H1 (cell line): ENCODE results near the gene GXYLT2. TPM values are rescaled to one million over a fixed set of nuclear protein-coding genes. Genes with fewer than 3 reads are reported as not detected.

Source experiments
- CTCF ChIA-PET: fragments of 300-600 bp; sonication (Branson Sonifier 250); formaldehyde crosslinking; loops from one replicate; lab custom pipeline; 2021; ENCODE audit not compliant: partially characterized antibody; lab: Charles Lee
- POLR2A ChIA-PET: fragments of 300-600 bp; sonication (Branson Sonifier 250); formaldehyde crosslinking; loops from one replicate; lab custom pipeline; 2021; ENCODE audit warnings: inconsistent platforms; ENCODE audit not compliant: partially characterized antibody; lab: Charles Lee
- DNase-seq, 2 experiments: peaks; one replicate each; pipeline versions ENCODE4 v3.0.0 to v3.0.0-alpha.2; 2010 to 2022; ENCODE audit warnings: low spot score in 2 of 2, low read depth in 1 of 2, mixed read lengths in 1 of 2
- FAIRE-seq: peaks from 2 replicates; lab custom pipeline; 2011; peaks lifted over from hg19 to GRCh38; lab: Jason Lieb, UNC
- H2AFZ ChIP-seq: 2 replicates; pipeline ENCODE4 v1.8.1; 2012; ENCODE audit warnings: low read length, inconsistent platforms
- H2AK5ac ChIP-seq: 2 replicates; pipeline ENCODE4 v1.6.1; 2013; ENCODE audit warnings: low read depth, low read length
- H2BK120ac ChIP-seq: replicated peaks from 2 replicates; pipeline ENCODE3; 2013; ENCODE audit warnings: low read depth, low read length, inconsistent platforms
- H2BK12ac ChIP-seq: 2 replicates; pipeline ENCODE4 v1.6.1; 2013; ENCODE audit warnings: low read depth, low read length
- H2BK15ac ChIP-seq: 2 replicates; pipeline ENCODE4 v1.6.1; 2013; ENCODE audit warnings: low read length
- H2BK20ac ChIP-seq: 2 replicates; pipeline ENCODE4 v1.6.1; 2013; ENCODE audit warnings: low read length
- H2BK5ac ChIP-seq: 2 replicates; pipeline ENCODE4 v1.6.1; 2013; ENCODE audit warnings: low read depth, low read length
- H3K14ac ChIP-seq: 2 replicates; pipeline ENCODE4 v1.6.1; 2013; ENCODE audit warnings: inconsistent platforms; ENCODE audit not compliant: insufficient read length
- H3K18ac ChIP-seq: 2 replicates; pipeline ENCODE4 v1.6.1; 2013; ENCODE audit warnings: low read length; ENCODE audit errors: extremely low read depth
- H3K23ac ChIP-seq: 2 replicates; pipeline ENCODE4 v1.6.1; 2013; ENCODE audit warnings: inconsistent platforms; ENCODE audit not compliant: insufficient read length
- H3K23me2 ChIP-seq: 2 replicates; pipeline ENCODE4 v1.6.1; 2013; ENCODE audit warnings: low read depth, low read length
- H3K27ac ChIP-seq: 2 replicates; pipeline ENCODE4 v1.6.1; 2011; ENCODE audit warnings: low read depth, low read length, inconsistent platforms
- H3K27me3 ChIP-seq, 4 experiments: replicated peaks in 1 of 4; 1 replicate in 1 of 4; 2 replicates in 3 of 4; pipeline versions ENCODE4 v1.6.1 to v1.8.1; 2011 to 2013; ENCODE audit warnings: low read length in 3 of 4, mild to moderate bottlenecking in 3 of 4, inconsistent platforms in 2 of 4, mixed read lengths in 2 of 4, moderate library complexity in 1 of 4; ENCODE audit not compliant: control insufficient read depth in 3 of 4, insufficient read depth in 3 of 4; ENCODE audit errors: extremely low read depth in 1 of 4
- H3K36me3 ChIP-seq, 4 experiments: 2 replicates each; pipeline versions ENCODE4 v1.6.1 to v1.8.1; 2011 to 2013; ENCODE audit warnings: mild to moderate bottlenecking in 4 of 4, low read length in 3 of 4, moderate library complexity in 2 of 4, control low read depth in 1 of 4, inconsistent platforms in 1 of 4; ENCODE audit not compliant: insufficient read depth in 4 of 4, control insufficient read depth in 2 of 4
- H3K4ac ChIP-seq: replicated peaks from 2 replicates; pipeline ENCODE3; 2013; ENCODE audit warnings: low read length, low read depth, mixed read lengths, inconsistent platforms; ENCODE audit not compliant: insufficient read length
- H3K4me1 ChIP-seq, 4 experiments: replicated peaks in 1 of 4; 1 replicate in 1 of 4; 2 replicates in 3 of 4; pipeline versions ENCODE4 v1.6.1 to v1.8.1; 2011 to 2013; ENCODE audit warnings: low read length in 3 of 4, inconsistent platforms in 2 of 4, mixed read lengths in 1 of 4; ENCODE audit not compliant: insufficient read depth in 4 of 4, control insufficient read depth in 3 of 4
- H3K4me2 ChIP-seq, 2 experiments: 2 replicates each; pipeline versions ENCODE4 v1.6.1 to v1.8.1; 2011 to 2013; ENCODE audit warnings: low read depth in 2 of 2, low read length in 2 of 2, control low read depth in 1 of 2, inconsistent platforms in 1 of 2, mild to moderate bottlenecking in 1 of 2; ENCODE audit not compliant: insufficient read depth in 1 of 2
- H3K4me3 ChIP-seq, 4 experiments: fragments of 200-600, 300-600 bp in 1 of 4; sonication (generic), shearing (Covaris generic), sonication (Bioruptor Twin) in 1 of 4; 2 replicates each; pipeline versions ENCODE4 v1.5.1 to v1.8.1; 2011 to 2016; ENCODE audit warnings: low read length in 4 of 4, low read depth in 3 of 4, control low read depth in 2 of 4, inconsistent platforms in 2 of 4, mild to moderate bottlenecking in 2 of 4, mixed read lengths in 1 of 4, moderate library complexity in 1 of 4; ENCODE audit not compliant: insufficient read depth in 2 of 4; ENCODE audit errors: extremely low read depth in 1 of 4
- H3K56ac ChIP-seq: replicated peaks from 2 replicates; pipeline ENCODE3; 2013; ENCODE audit warnings: low read depth, mild to moderate bottlenecking, mixed read lengths, low read length, inconsistent platforms; ENCODE audit not compliant: insufficient read length
- H3K79me1 ChIP-seq: 2 replicates; pipeline ENCODE4 v1.6.1; 2013; ENCODE audit warnings: low read depth, low read length, control low read depth
- H3K79me2 ChIP-seq, 2 experiments: 2 replicates each; pipeline versions ENCODE4 v1.6.1 to v1.8.1; 2012 to 2013; ENCODE audit warnings: low read length in 2 of 2, mild to moderate bottlenecking in 2 of 2, inconsistent platforms in 1 of 2; ENCODE audit not compliant: insufficient read depth in 2 of 2, control insufficient read depth in 1 of 2
- H3K9ac ChIP-seq, 4 experiments: replicated peaks in 1 of 4; 1 replicate in 1 of 4; 2 replicates in 3 of 4; pipeline versions ENCODE4 v1.6.1 to v1.8.1; 2011 to 2013; ENCODE audit warnings: low read depth in 3 of 4, low read length in 3 of 4, control low read depth in 2 of 4, mild to moderate bottlenecking in 2 of 4, moderate library complexity in 2 of 4, inconsistent platforms in 1 of 4; ENCODE audit errors: extremely low read depth in 1 of 4
- H3K9me3 ChIP-seq, 2 experiments: 2 replicates each; pipeline versions ENCODE4 v1.6.1 to v1.8.1; 2012 to 2013; ENCODE audit warnings: mild to moderate bottlenecking in 2 of 2, moderate library complexity in 2 of 2, control low read depth in 1 of 2, inconsistent platforms in 1 of 2, low read depth in 1 of 2, low read length in 1 of 2, mixed read lengths in 1 of 2; ENCODE audit not compliant: insufficient read depth in 2 of 2
- H4K20me1 ChIP-seq, 2 experiments: replicated peaks in 1 of 2; 2 replicates each; pipeline versions ENCODE3 to v1.8.1; 2011 to 2013; ENCODE audit warnings: inconsistent platforms in 2 of 2, low read length in 2 of 2, mild to moderate bottlenecking in 1 of 2; ENCODE audit not compliant: insufficient read depth in 2 of 2, control insufficient read depth in 1 of 2
- H4K5ac ChIP-seq: 2 replicates; pipeline ENCODE4 v1.6.1; 2013; ENCODE audit warnings: low read length, low read depth, mixed read lengths, inconsistent platforms; ENCODE audit not compliant: insufficient read length
- H4K8ac ChIP-seq: 2 replicates; pipeline ENCODE4 v1.8.0; 2013; ENCODE audit warnings: mild to moderate bottlenecking, moderate library complexity, low read length, inconsistent platforms; ENCODE audit not compliant: insufficient read depth; ENCODE audit errors: extremely low read depth
- H4K91ac ChIP-seq: replicated peaks from 2 replicates; pipeline ENCODE3; 2013; ENCODE audit warnings: low read length, mixed read lengths, inconsistent platforms; ENCODE audit not compliant: insufficient read length
- BRCA1 ChIP-seq: IDR thresholded peaks from 2 replicates; pipeline ENCODE4 v1.6.1; 2012; ENCODE audit warnings: low read depth, low read length, improper control_type of control experiment
- KDM4A ChIP-seq: IDR thresholded peaks from one replicate; pipeline ENCODE4 v1.7.1; 2012; ENCODE audit warnings: low read depth, mild to moderate bottlenecking, moderate library complexity, low read length, inconsistent platforms; ENCODE audit not compliant: severe bottlenecking
- POLR2A ChIP-seq, 2 experiments: IDR thresholded peaks; 1 replicate in 1 of 2; 2 replicates in 1 of 2; pipeline ENCODE4 v1.6.1; 2011; ENCODE audit warnings: low read depth in 2 of 2, low read length in 2 of 2, mild to moderate bottlenecking in 2 of 2; ENCODE audit errors: control extremely low read depth in 1 of 2
- POLR2AphosphoS5 ChIP-seq: IDR thresholded peaks from 2 replicates; pipeline ENCODE4 v1.6.1; 2011; ENCODE audit warnings: low read depth, low read length
- SIX5 ChIP-seq: IDR thresholded peaks from 2 replicates; pipeline ENCODE4 v1.6.1; 2011; ENCODE audit warnings: mild to moderate bottlenecking, low read depth, low read length
- SRF ChIP-seq: IDR thresholded peaks from 2 replicates; pipeline ENCODE4 v1.6.1; 2011; ENCODE audit warnings: mild to moderate bottlenecking, low read depth, low read length, moderate library complexity
- WGBS, 2 experiments: shearing (Covaris generic) in 1 of 2; methylation state at CpG; one replicate each; pipeline versions ENCODE4 v1.1.6 to v1.1.7; 2013 to 2015; ENCODE audit warnings: low lambda C conversion rate in 2 of 2, mixed read lengths in 2 of 2, inconsistent platforms in 1 of 2, low coverage in 1 of 2, missing lambda C conversion rate in 1 of 2; ENCODE audit not compliant: insufficient replicate concordance in 2 of 2, insufficient coverage in 1 of 2, insufficient read length in 1 of 2; ENCODE audit errors: extremely low coverage in 1 of 2, missing lambda C conversion rate in 1 of 2; 5-methylcytosine and 5-hydroxymethylcytosine counted together
- long read RNA-seq, 2 experiments: library from RNA in 1 of 2; library from capped mRNA in 1 of 2; stranded (forward); transcript quantifications; one replicate each; pipeline ENCODE4 v2.0.0, GENCODE V29; 2021; ENCODE audit warnings: inconsistent platforms in 1 of 2
- polyA minus RNA-seq, 3 experiments: library from RNA; depleted of rRNA, polyadenylated mRNA; stranded (reverse); fragments of >200 nt; gene quantifications; 1 replicate in 2 of 3; 2 replicates in 1 of 3; pipeline ENCODE4 v1.2.3, GENCODE V29; 2011
- polyA plus RNA-seq, 7 experiments: library from polyadenylated mRNA; depleted of rRNA in 3 of 7; stranded (reverse) in 5 of 7; unstranded in 2 of 7; fragments of >200 nt in 5 of 7; fragments of 200-250 nt in 2 of 7; gene quantifications; 1 replicate in 5 of 7; 2 replicates in 1 of 7; 4 replicates in 1 of 7; pipeline versions ENCODE4 v1.2.1 to v1.2.3, GENCODE V29; 2011 to 2013; ENCODE audit warnings: missing spikeins in 2 of 7, mixed read lengths in 2 of 7
- total RNA-seq: library from RNA; stranded (reverse); fragmentation: NEBNext Ultra II Directional; extraction: Animal tissue kit (Norgen Biotek cat#: 25700); gene quantifications from 2 replicates; pipeline ENCODE4 v1.2.1, GENCODE V29; 2021

GXYLT2 gene
- total RNA-seq (3.9 and 5.6 TPM in 2 replicates), polyA plus RNA-seq (2011; rRNA removed) (1.3 and 1.8 TPM in 2 replicates), polyA minus RNA-seq (2011; rRNA and poly(A)+ RNA removed) (3.2 and 6.7 TPM in 2 replicates)
- 1.6 TPM for polyA plus RNA-seq (2011; cell fraction: cytosol; rRNA removed)
- 2.5 TPM for polyA plus RNA-seq (2011; cell fraction: nucleus; rRNA removed)
- 1.2 to 2.1 TPM (median 1.7 TPM) in 4 replicates for polyA plus RNA-seq (2012, experiment 1 of 2)
- polyA plus RNA-seq (2012, experiment 2 of 2): 0.73 TPM
- polyA plus RNA-seq (2013, experiment 1 of 2): 3.6 TPM
- 3.8 TPM for polyA plus RNA-seq (2013, experiment 2 of 2)
- polyA minus RNA-seq (2011; cell fraction: cytosol; rRNA and poly(A)+ RNA removed): 4.2 TPM
- 7.5 TPM for polyA minus RNA-seq (2011; cell fraction: nucleus; rRNA and poly(A)+ RNA removed)
- long read RNA-seq, experiment 1, partial matches to known transcripts: 0 of 2 reads
- long read RNA-seq, experiment 1, other reads (novel, unspliced or antisense): 2 of 2 reads
- long read RNA-seq, experiment 2: 0 reads

GRCh38 chr3:72887705-72888545, at the start of gene GXYLT2:
TSS of gene GXYLT2 (plus strand) at chr3:72888046. CDS start at chr3:72888234, 188 bp downstream.
- Histone ChIP-seq H3K23ac (no peak within 1 kb of the TSS), H3K27ac (no peak within 1 kb of the TSS), H3K36me3 (no peaks in the 10 kb centered on the region), H3K56ac (no peak within 1 kb of the TSS), H3K4ac (no peak within 1 kb of the TSS), H4K91ac (no peak within 1 kb of the TSS), H2BK120ac (no peak within 1 kb of the TSS), H4K8ac (0 out of 2 replicates have a peak within 1 kb of the TSS, but pooled peaks have one; percentile 5), H2BK20ac (no peak within 1 kb of the TSS), H4K5ac (no peak within 1 kb of the TSS), H3K9me3 (no peaks in the 10 kb centered on the region), H2BK15ac (no peak within 1 kb of the TSS), H3K4me1 (peaks cover 2 to 6% (median 5%) of the 10 kb centered on the region in 4 experiments; a peak in 6 of 7 replicates), H3K4me2 (peak within 1 kb of the TSS; percentile 77 to 81), H2BK5ac (0 out of 2 replicates have a peak within 1 kb of the TSS, but pooled peaks have one; percentile 35), H3K14ac (no peak within 1 kb of the TSS), H3K79me1 (no peaks in the 10 kb centered on the region), H2BK12ac (no peak within 1 kb of the TSS), H3K23me2 (peaks cover 6% of the 10 kb centered on the region), H2AK5ac (no peak within 1 kb of the TSS), H2AFZ (peak within 1 kb of the TSS; percentile 93), H4K20me1 (peaks cover 0 to 2% of the 10 kb centered on the region in 2 experiments), H3K4me3 (peak within 1 kb of the TSS; percentile 51 to 75 (median 60)), H3K18ac (no peak within 1 kb of the TSS), H3K9ac (peak within 1 kb of the TSS in 2 of 4 experiments; percentile 12 to 66; a peak in 2 of 7 replicates), H3K27me3 (peaks cover 0 to 37% (median 18%) of the 10 kb centered on the region in 4 experiments; a peak in 5 of 7 replicates), H3K79me2 (no peaks in the 10 kb centered on the region)
- POLR2A ChIA-PET: interaction anchor here (0.8 to 2.2 kb wide), 4 partner anchors 8 to 168 kb away, joined by 3 to 8 read pairs (median 5); partner anchors contain the start of gene PPP4R2
- DNase-seq (peak; percentile 19 to 80), FAIRE-seq (no peak)
- CTCF ChIA-PET: interaction anchor here (0.6 to 3.3 kb wide), 8 partner anchors 10 to 202 kb away, joined by 3 to 7 read pairs (median 3); partner anchors contain the start of gene SHQ1
- 1% methylated on average over 30 of the region's 96 CpGs; no CpG with 5 or more reads in 1 of the 2 experiments for WGBS, 2 experiments
- TF ChIP-seq SRF (no peak), POLR2AphosphoS5 (no peak), SIX5 (no peak), KDM4A (peak; percentile 40), BRCA1 (no peak), POLR2A (IDR thresholded peaks at IDR 0.05; ENCODE audit: control extremely low read depth in 1 of 2, low read depth in 2 of 2, low read length in 2 of 2) (no peak)
